ENCODE data around the gene SLC4A11.

The SLC4A11 gene

GRCh38 chr20:3209257-3209945 lies 29.6 kb downstream of the SLC4A11 start, which contains the start of gene ITPA:
Gene ITPA (plus strand): TSS chr20:3209498. CDS start chr20:3209552, 54 bp downstream.
- Histone ChIP-seq H3K36me3 (ENCODE audit: control insufficient read depth in 1 of 2, insufficient read depth in 2 of 2, low read length in 2 of 2) (peaks cover 0 to 10% of the 10 kb centered on the region in 2 donors), H3K4me1 (ENCODE audit: control insufficient read depth in 1 of 2, insufficient read depth in 2 of 2, low read length in 2 of 2) (peaks cover 0 to 18% of the 10 kb centered on the region in 2 donors), H3K27me3 (ENCODE audit: low read depth, low read length) (no peaks in the 10 kb centered on the region), H3K4me3 (ENCODE audit: low read depth in 1 of 2, low read length in 2 of 2) (peak within 1 kb of the TSS; percentile 80 to 98), H3K9me3 (ENCODE audit: control insufficient read depth in 1 of 2, low read length in 2 of 2) (no peaks in the 10 kb centered on the region), H3K27ac (ENCODE audit: low read length) (peak within 1 kb of the TSS; percentile 56)

- H3K9me3 ChIP-seq (ENCODE audit: control insufficient read depth in 1 of 2, low read length in 2 of 2) = no peaks in the 10 kb centered on the region
- no peaks in the 10 kb centered on the region for H3K27me3 ChIP-seq (ENCODE audit: low read depth, low read length)
- H3K4me3 ChIP-seq (ENCODE audit: low read depth in 1 of 2, low read length in 2 of 2) = peak overlapping the region; percentile 80 to 98
- peak overlapping the region; percentile 56 for H3K27ac ChIP-seq (ENCODE audit: low read length)
- H3K4me1 ChIP-seq (ENCODE audit: control insufficient read depth in 1 of 2, insufficient read depth in 2 of 2, low read length in 2 of 2) = peaks cover 0 to 18% of the 10 kb centered on the region in 2 donors
- peaks cover 0 to 10% of the 10 kb centered on the region in 2 donors for H3K36me3 ChIP-seq (ENCODE audit: control insufficient read depth in 1 of 2, insufficient read depth in 2 of 2, low read length in 2 of 2)
Observed at GRCh38 chr20:3208786-3209256, 30.2 kb downstream of the SLC4A11 start.

GRCh38 chr20:3204124-3204794 lies 34.7 kb downstream of the SLC4A11 start, which contains the start of gene DDRGK1:
Gene DDRGK1 (minus strand): TSS chr20:3204682. CDS start chr20:3204627, 55 bp downstream.
- peak within 1 kb of the TSS; percentile 69 for H3K27ac ChIP-seq (ENCODE audit: low read length)
- peak within 1 kb of the TSS; percentile 85 to 93 for H3K4me3 ChIP-seq (ENCODE audit: low read depth in 1 of 2, low read length in 2 of 2)
- H3K4me1 ChIP-seq (ENCODE audit: control insufficient read depth in 1 of 2, insufficient read depth in 2 of 2, low read length in 2 of 2) = peaks cover 0 to 18% of the 10 kb centered on the region in 2 donors
- peaks cover 12 to 14% of the 10 kb centered on the region in 2 donors for H3K36me3 ChIP-seq (ENCODE audit: control insufficient read depth in 1 of 2, insufficient read depth in 2 of 2, low read length in 2 of 2)
- no peaks in the 10 kb centered on the region for H3K27me3 ChIP-seq (ENCODE audit: low read depth, low read length)
- H3K9me3 ChIP-seq (ENCODE audit: control insufficient read depth in 1 of 2, low read length in 2 of 2) = no peaks in the 10 kb centered on the region

- Histone ChIP-seq H3K9me3 (ENCODE audit: control insufficient read depth in 1 of 2, low read length in 2 of 2) (no peaks in the 10 kb centered on the region), H3K4me3 (ENCODE audit: low read depth in 1 of 2, low read length in 2 of 2) (peak overlapping the region; percentile 85 to 93), H3K36me3 (ENCODE audit: control insufficient read depth in 1 of 2, insufficient read depth in 2 of 2, low read length in 2 of 2) (peaks cover 14 to 19% of the 10 kb centered on the region in 2 donors), H3K4me1 (ENCODE audit: control insufficient read depth in 1 of 2, insufficient read depth in 2 of 2, low read length in 2 of 2) (peaks cover 0 to 14% of the 10 kb centered on the region in 2 donors), H3K27me3 (ENCODE audit: low read depth, low read length) (no peaks in the 10 kb centered on the region), H3K27ac (ENCODE audit: low read length) (peak overlapping the region; percentile 69)
Observed at GRCh38 chr20:3203315-3204123, 35.5 kb downstream of the SLC4A11 start.

GRCh38 chr20:3202965-3203314 lies 36.0 kb downstream of the SLC4A11 start:
- Histone ChIP-seq H3K36me3 (ENCODE audit: control insufficient read depth in 1 of 2, insufficient read depth in 2 of 2, low read length in 2 of 2) (peaks cover 14 to 19% of the 10 kb centered on the region in 2 donors), H3K4me3 (ENCODE audit: low read depth in 1 of 2, low read length in 2 of 2) (peak overlapping the region; percentile 85 to 93), H3K4me1 (ENCODE audit: control insufficient read depth in 1 of 2, insufficient read depth in 2 of 2, low read length in 2 of 2) (peaks cover 0 to 10% of the 10 kb centered on the region in 2 donors), H3K27ac (ENCODE audit: low read length) (no peak overlapping the region), H3K9me3 (ENCODE audit: control insufficient read depth in 1 of 2, low read length in 2 of 2) (no peaks in the 10 kb centered on the region), H3K27me3 (ENCODE audit: low read depth, low read length) (no peaks in the 10 kb centered on the region)

- no peak overlapping the region for H3K27ac ChIP-seq (ENCODE audit: low read length)
- H3K27me3 ChIP-seq (ENCODE audit: low read depth, low read length) = no peaks in the 10 kb centered on the region
- H3K4me1 ChIP-seq (ENCODE audit: control insufficient read depth in 1 of 2, insufficient read depth in 2 of 2, low read length in 2 of 2) = peaks cover 0 to 10% of the 10 kb centered on the region in 2 donors
- peaks cover 24 to 31% of the 10 kb centered on the region in 2 donors for H3K36me3 ChIP-seq (ENCODE audit: control insufficient read depth in 1 of 2, insufficient read depth in 2 of 2, low read length in 2 of 2)
- H3K4me3 ChIP-seq (ENCODE audit: low read depth in 1 of 2, low read length in 2 of 2) = no peak overlapping the region
- no peaks in the 10 kb centered on the region for H3K9me3 ChIP-seq (ENCODE audit: control insufficient read depth in 1 of 2, low read length in 2 of 2)
Observed at GRCh38 chr20:3199976-3200755, 38.8 kb downstream of the SLC4A11 start.

GRCh38 chr20:3199206-3199605 lies 39.8 kb downstream of the SLC4A11 start:
- no peak overlapping the region for H3K4me3 ChIP-seq (ENCODE audit: low read depth in 1 of 2, low read length in 2 of 2)
- no peaks in the 10 kb centered on the region for H3K9me3 ChIP-seq (ENCODE audit: control insufficient read depth in 1 of 2, low read length in 2 of 2)
- H3K36me3 ChIP-seq (ENCODE audit: control insufficient read depth in 1 of 2, insufficient read depth in 2 of 2, low read length in 2 of 2) = peaks cover 33 to 41% of the 10 kb centered on the region in 2 donors
- H3K27me3 ChIP-seq (ENCODE audit: low read depth, low read length) = no peaks in the 10 kb centered on the region
- H3K27ac ChIP-seq (ENCODE audit: low read length) = no peak overlapping the region
- peaks cover 0 to 10% of the 10 kb centered on the region in 2 donors for H3K4me1 ChIP-seq (ENCODE audit: control insufficient read depth in 1 of 2, insufficient read depth in 2 of 2, low read length in 2 of 2)

GRCh38 chr20:3195590-3196237 lies 43.3 kb downstream of the SLC4A11 start:
- H3K27ac ChIP-seq (ENCODE audit: low read length) = no peak overlapping the region
- H3K9me3 ChIP-seq (ENCODE audit: control insufficient read depth in 1 of 2, low read length in 2 of 2) = no peaks in the 10 kb centered on the region
- no peaks in the 10 kb centered on the region for H3K4me1 ChIP-seq (ENCODE audit: control insufficient read depth in 1 of 2, insufficient read depth in 2 of 2, low read length in 2 of 2)
- peaks cover 65 to 75% of the 10 kb centered on the region in 2 donors for H3K36me3 ChIP-seq (ENCODE audit: control insufficient read depth in 1 of 2, insufficient read depth in 2 of 2, low read length in 2 of 2)
- no peak overlapping the region for H3K4me3 ChIP-seq (ENCODE audit: low read depth in 1 of 2, low read length in 2 of 2)
- no peaks in the 10 kb centered on the region for H3K27me3 ChIP-seq (ENCODE audit: low read depth, low read length)

- peaks cover 64 to 76% of the 10 kb centered on the region in 2 donors for H3K36me3 ChIP-seq (ENCODE audit: control insufficient read depth in 1 of 2, insufficient read depth in 2 of 2, low read length in 2 of 2)
- no peaks in the 10 kb centered on the region for H3K4me1 ChIP-seq (ENCODE audit: control insufficient read depth in 1 of 2, insufficient read depth in 2 of 2, low read length in 2 of 2)
- H3K4me3 ChIP-seq (ENCODE audit: low read depth in 1 of 2, low read length in 2 of 2) = no peak overlapping the region
- no peak overlapping the region for H3K27ac ChIP-seq (ENCODE audit: low read length)
- H3K27me3 ChIP-seq (ENCODE audit: low read depth, low read length) = no peaks in the 10 kb centered on the region
- H3K9me3 ChIP-seq (ENCODE audit: control insufficient read depth in 1 of 2, low read length in 2 of 2) = no peaks in the 10 kb centered on the region
Observed at GRCh38 chr20:3194617-3195280, 44.2 kb downstream of the SLC4A11 start.
